Neural progenitor cell (in vitro differentiated cells): Measurements from ENCODE around the gene TNF. TPM values are rescaled to one million over a fixed set of nuclear protein-coding genes. Genes with fewer than 3 reads are reported as not detected.
A peak's percentile ranks its signal among the peaks of the same experiment; 100 is the strongest.

ENCODE experiments used
- DNase-seq: peaks from one replicate; pipeline ENCODE4 v3.0.0-alpha.2; 2016; ENCODE audit warnings: low spot score
- H2AFZ ChIP-seq: fragments of 200-600 bp; sonication (generic); replicated peaks from 2 replicates; pipeline ENCODE4 v1.6.1; 2016; ENCODE audit warnings: antibody characterized with exemption
- H3F3A ChIP-seq: fragments of 200-600 bp; sonication (generic); 2 replicates; pipeline ENCODE4 v1.6.1; 2016; ENCODE audit warnings: antibody characterized with exemption, low read depth
- H3K27ac ChIP-seq: fragments of 200-600 bp; sonication (generic); 2 replicates; pipeline ENCODE4 v1.5.1; 2016; ENCODE audit warnings: mild to moderate bottlenecking
- H3K27me3 ChIP-seq: fragments of 200-600 bp; sonication (generic); 2 replicates; pipeline ENCODE4 v1.6.1; 2016; ENCODE audit warnings: mild to moderate bottlenecking, moderate library complexity
- H3K36me3 ChIP-seq: fragments of 200-600 bp; sonication (generic); 2 replicates; pipeline ENCODE4 v1.5.1; 2016
- H3K4me1 ChIP-seq: fragments of 200-600 bp; sonication (generic); 2 replicates; pipeline ENCODE4 v1.6.1; 2016; ENCODE audit warnings: mixed run types
- H3K4me2 ChIP-seq: fragments of 200-600 bp; sonication (generic); 2 replicates; pipeline ENCODE4 v1.6.1; 2016
- H3K4me3 ChIP-seq: fragments of 200-600 bp; sonication (generic); 2 replicates; pipeline ENCODE4 v1.5.1; 2016
- H3K79me2 ChIP-seq: fragments of 200-600 bp; sonication (generic); 2 replicates; pipeline ENCODE4 v1.6.1; 2016; ENCODE audit warnings: low read depth
- H3K9ac ChIP-seq: fragments of 200-600 bp; sonication (generic); 2 replicates; pipeline ENCODE4 v1.6.1; 2016
- H3K9me3 ChIP-seq: fragments of 200-600 bp; sonication (generic); 2 replicates; pipeline ENCODE4 v1.5.1; 2016; ENCODE audit warnings: low read depth
- H4K20me1 ChIP-seq: fragments of 200-600 bp; sonication (generic); 2 replicates; pipeline ENCODE4 v1.6.1; 2016; ENCODE audit warnings: low read depth
- H3K27ac Mint-ChIP-seq: 3 replicates; pipeline ENCODE4 v1.8.0; 2021; ENCODE audit warnings: mixed read lengths
- H3K27me3 Mint-ChIP-seq: 2 replicates; pipeline ENCODE4 v1.8.0; 2022; ENCODE audit warnings: low read depth, mild to moderate bottlenecking, inconsistent platforms, moderate library complexity, mixed read lengths; ENCODE audit not compliant: insufficient read depth
- H3K36me3 Mint-ChIP-seq: 3 replicates; pipeline ENCODE4 v1.8.0; 2021; ENCODE audit warnings: mixed read lengths
- H3K4me1 Mint-ChIP-seq: 3 replicates; pipeline ENCODE4 v1.8.0; 2021; ENCODE audit warnings: mixed read lengths
- H3K4me3 Mint-ChIP-seq: 3 replicates; pipeline ENCODE4 v1.8.0; 2021; ENCODE audit warnings: mild to moderate bottlenecking, moderate library complexity, mixed read lengths
- H3K9me3 Mint-ChIP-seq: 3 replicates; pipeline ENCODE4 v1.8.0; 2020; ENCODE audit warnings: mixed read lengths
- CTCF ChIP-seq: fragments of 200-600 bp; sonication (generic); IDR thresholded peaks from 2 replicates; pipeline ENCODE4 v1.5.1; 2017; ENCODE audit warnings: antibody characterized with exemption, mild to moderate bottlenecking
- EZH2 ChIP-seq: fragments of 200-600 bp; sonication (generic); IDR thresholded peaks from 2 replicates; pipeline ENCODE4 v1.6.1; 2017; ENCODE audit warnings: antibody characterized with exemption, mild to moderate bottlenecking, moderate library complexity
- EZH2phosphoT487 ChIP-seq: fragments of 200-600 bp; sonication (generic); IDR thresholded peaks from 2 replicates; pipeline ENCODE4 v1.6.1; 2017; ENCODE audit warnings: antibody characterized with exemption
- total RNA-seq: library from RNA; depleted of rRNA; stranded (reverse); fragments of >200 nt; gene quantifications from 2 replicates; pipeline ENCODE4 v1.2.3, GENCODE V29; 2015; ENCODE audit warnings: low replicate concordance

TNF gene
- total RNA-seq, 1 donor from 2014 or later = not detected

GRCh38 chr6:31579119-31579505, 3.7 kb downstream of the TNF start:
- H3K27ac Mint-ChIP-seq = no peak overlapping the region
- Histone ChIP-seq H3K27ac (no peak overlapping the region), H3K4me3 (no peak overlapping the region), H2AFZ (no peak overlapping the region), H4K20me1 (no peaks in the 10 kb centered on the region), H3K9ac (no peak overlapping the region), H3K27me3 (peaks cover 9% of the 10 kb centered on the region), H3K4me1 (peaks cover 11% of the 10 kb centered on the region), H3K36me3 (no peaks in the 10 kb centered on the region), H3K9me3 (no peaks in the 10 kb centered on the region), H3F3A (no peaks in the 10 kb centered on the region), H3K79me2 (no peaks in the 10 kb centered on the region), H3K4me2 (no peak overlapping the region)
- H3K9me3 Mint-ChIP-seq = no peaks in the 10 kb centered on the region
- DNase-seq = no peak
- no peak for TF ChIP-seq CTCF
- TF ChIP-seq EZH2 = no peak
- no peak for TF ChIP-seq EZH2phosphoT487
- H3K36me3 Mint-ChIP-seq = no peaks in the 10 kb centered on the region
- peak overlapping the region; percentile 42 for H3K4me3 Mint-ChIP-seq
- peaks cover 15% of the 10 kb centered on the region for H3K4me1 Mint-ChIP-seq
- peaks cover 20% of the 10 kb centered on the region for H3K27me3 Mint-ChIP-seq

- Mint-ChIP-seq H3K36me3 (no peaks in the 10 kb centered on the region), H3K9me3 (no peaks in the 10 kb centered on the region), H3K27ac (no peak overlapping the region), H3K4me1 (peaks cover 15% of the 10 kb centered on the region), H3K27me3 (peaks cover 20% of the 10 kb centered on the region), H3K4me3 (peak overlapping the region; percentile 95)
- H3K27ac ChIP-seq = no peak overlapping the region
- no peak overlapping the region for H3K4me3 ChIP-seq
- no peaks in the 10 kb centered on the region for H3K36me3 ChIP-seq
- TF ChIP-seq CTCF (no peak), EZH2phosphoT487 (no peak)
- no peak overlapping the region for H3K9ac ChIP-seq
- H4K20me1 ChIP-seq = no peaks in the 10 kb centered on the region
- peak overlapping the region; percentile 94 for H3K4me2 ChIP-seq
- no peaks in the 10 kb centered on the region for H3K79me2 ChIP-seq
- H3F3A ChIP-seq = no peaks in the 10 kb centered on the region
- peaks cover 11% of the 10 kb centered on the region for H3K4me1 ChIP-seq
- no peak for DNase-seq
- no peaks in the 10 kb centered on the region for H3K9me3 ChIP-seq
- H3K27me3 ChIP-seq = peaks cover 9% of the 10 kb centered on the region
- no peak overlapping the region for H2AFZ ChIP-seq
These were observed 4.4 kb downstream of the TNF start for GRCh38 chr6:31579546-31580437.

- TF ChIP-seq CTCF = no peak
- TF ChIP-seq EZH2 = no peak
- TF ChIP-seq EZH2phosphoT487 = no peak
- Histone ChIP-seq H3K36me3 (no peaks in the 10 kb centered on the region), H3K4me1 (peaks cover 11% of the 10 kb centered on the region), H3K27me3 (peaks cover 9% of the 10 kb centered on the region), H3K9me3 (no peaks in the 10 kb centered on the region), H3K79me2 (no peaks in the 10 kb centered on the region), H3F3A (no peaks in the 10 kb centered on the region), H4K20me1 (no peaks in the 10 kb centered on the region), H3K9ac (no peak overlapping the region), H3K27ac (no peak overlapping the region), H3K4me2 (peak overlapping the region; percentile 94), H3K4me3 (peak overlapping the region; percentile 69), H2AFZ (peak overlapping the region; percentile 87)
- no peak for DNase-seq
- Mint-ChIP-seq H3K4me1 (peaks cover 15% of the 10 kb centered on the region), H3K9me3 (no peaks in the 10 kb centered on the region), H3K36me3 (no peaks in the 10 kb centered on the region), H3K27ac (peak overlapping the region; percentile 86), H3K27me3 (peaks cover 20% of the 10 kb centered on the region), H3K4me3 (peak overlapping the region; percentile 95)
These were observed 5.0 kb downstream of the TNF start for GRCh38 chr6:31580438-31580740.
